H1 (cell line): ENCODE measurements around the gene VSIR. TPM values are rescaled to one million over a fixed set of nuclear protein-coding genes. Genes with fewer than 3 reads are reported as not detected.

Experiments used
- CTCF ChIA-PET: fragments of 300-600 bp; sonication (Branson Sonifier 250); formaldehyde crosslinking; loops from one replicate; lab custom pipeline; 2021; ENCODE audit not compliant: partially characterized antibody; lab: Charles Lee
- POLR2A ChIA-PET: fragments of 300-600 bp; sonication (Branson Sonifier 250); formaldehyde crosslinking; loops from one replicate; lab custom pipeline; 2021; ENCODE audit warnings: inconsistent platforms; ENCODE audit not compliant: partially characterized antibody; lab: Charles Lee
- DNase-seq, 2 experiments: peaks; one replicate each; pipeline versions ENCODE4 v3.0.0 to v3.0.0-alpha.2; 2010 to 2022; ENCODE audit warnings: low spot score in 2 of 2, low read depth in 1 of 2, mixed read lengths in 1 of 2
- FAIRE-seq: peaks from 2 replicates; lab custom pipeline; 2011; peaks lifted over from hg19 to GRCh38; lab: Jason Lieb, UNC
- H2AFZ ChIP-seq: 2 replicates; pipeline ENCODE4 v1.8.1; 2012; ENCODE audit warnings: low read length, inconsistent platforms
- H2AK5ac ChIP-seq: 2 replicates; pipeline ENCODE4 v1.6.1; 2013; ENCODE audit warnings: low read depth, low read length
- H2BK120ac ChIP-seq: replicated peaks from 2 replicates; pipeline ENCODE3; 2013; ENCODE audit warnings: low read depth, low read length, inconsistent platforms
- H2BK12ac ChIP-seq: 2 replicates; pipeline ENCODE4 v1.6.1; 2013; ENCODE audit warnings: low read depth, low read length
- H2BK15ac ChIP-seq: 2 replicates; pipeline ENCODE4 v1.6.1; 2013; ENCODE audit warnings: low read length
- H2BK20ac ChIP-seq: 2 replicates; pipeline ENCODE4 v1.6.1; 2013; ENCODE audit warnings: low read length
- H2BK5ac ChIP-seq: 2 replicates; pipeline ENCODE4 v1.6.1; 2013; ENCODE audit warnings: low read depth, low read length
- H3K14ac ChIP-seq: 2 replicates; pipeline ENCODE4 v1.6.1; 2013; ENCODE audit warnings: inconsistent platforms; ENCODE audit not compliant: insufficient read length
- H3K18ac ChIP-seq: 2 replicates; pipeline ENCODE4 v1.6.1; 2013; ENCODE audit warnings: low read length; ENCODE audit errors: extremely low read depth
- H3K23ac ChIP-seq: 2 replicates; pipeline ENCODE4 v1.6.1; 2013; ENCODE audit warnings: inconsistent platforms; ENCODE audit not compliant: insufficient read length
- H3K23me2 ChIP-seq: 2 replicates; pipeline ENCODE4 v1.6.1; 2013; ENCODE audit warnings: low read depth, low read length
- H3K27ac ChIP-seq: 2 replicates; pipeline ENCODE4 v1.6.1; 2011; ENCODE audit warnings: low read depth, low read length, inconsistent platforms
- H3K27me3 ChIP-seq, 4 experiments: replicated peaks in 1 of 4; 1 replicate in 1 of 4; 2 replicates in 3 of 4; pipeline versions ENCODE4 v1.6.1 to v1.8.1; 2011 to 2013; ENCODE audit warnings: low read length in 3 of 4, mild to moderate bottlenecking in 3 of 4, inconsistent platforms in 2 of 4, mixed read lengths in 2 of 4, moderate library complexity in 1 of 4; ENCODE audit not compliant: control insufficient read depth in 3 of 4, insufficient read depth in 3 of 4; ENCODE audit errors: extremely low read depth in 1 of 4
- H3K36me3 ChIP-seq, 4 experiments: 2 replicates each; pipeline versions ENCODE4 v1.6.1 to v1.8.1; 2011 to 2013; ENCODE audit warnings: mild to moderate bottlenecking in 4 of 4, low read length in 3 of 4, moderate library complexity in 2 of 4, control low read depth in 1 of 4, inconsistent platforms in 1 of 4; ENCODE audit not compliant: insufficient read depth in 4 of 4, control insufficient read depth in 2 of 4
- H3K4ac ChIP-seq: replicated peaks from 2 replicates; pipeline ENCODE3; 2013; ENCODE audit warnings: low read length, low read depth, mixed read lengths, inconsistent platforms; ENCODE audit not compliant: insufficient read length
- H3K4me1 ChIP-seq, 4 experiments: replicated peaks in 1 of 4; 1 replicate in 1 of 4; 2 replicates in 3 of 4; pipeline versions ENCODE4 v1.6.1 to v1.8.1; 2011 to 2013; ENCODE audit warnings: low read length in 3 of 4, inconsistent platforms in 2 of 4, mixed read lengths in 1 of 4; ENCODE audit not compliant: insufficient read depth in 4 of 4, control insufficient read depth in 3 of 4
- H3K4me2 ChIP-seq, 2 experiments: 2 replicates each; pipeline versions ENCODE4 v1.6.1 to v1.8.1; 2011 to 2013; ENCODE audit warnings: low read depth in 2 of 2, low read length in 2 of 2, control low read depth in 1 of 2, inconsistent platforms in 1 of 2, mild to moderate bottlenecking in 1 of 2; ENCODE audit not compliant: insufficient read depth in 1 of 2
- H3K4me3 ChIP-seq, 4 experiments: fragments of 200-600, 300-600 bp in 1 of 4; sonication (generic), shearing (Covaris generic), sonication (Bioruptor Twin) in 1 of 4; 2 replicates each; pipeline versions ENCODE4 v1.5.1 to v1.8.1; 2011 to 2016; ENCODE audit warnings: low read length in 4 of 4, low read depth in 3 of 4, control low read depth in 2 of 4, inconsistent platforms in 2 of 4, mild to moderate bottlenecking in 2 of 4, mixed read lengths in 1 of 4, moderate library complexity in 1 of 4; ENCODE audit not compliant: insufficient read depth in 2 of 4; ENCODE audit errors: extremely low read depth in 1 of 4
- H3K56ac ChIP-seq: replicated peaks from 2 replicates; pipeline ENCODE3; 2013; ENCODE audit warnings: low read depth, mild to moderate bottlenecking, mixed read lengths, low read length, inconsistent platforms; ENCODE audit not compliant: insufficient read length
- H3K79me1 ChIP-seq: 2 replicates; pipeline ENCODE4 v1.6.1; 2013; ENCODE audit warnings: low read depth, low read length, control low read depth
- H3K79me2 ChIP-seq, 2 experiments: 2 replicates each; pipeline versions ENCODE4 v1.6.1 to v1.8.1; 2012 to 2013; ENCODE audit warnings: low read length in 2 of 2, mild to moderate bottlenecking in 2 of 2, inconsistent platforms in 1 of 2; ENCODE audit not compliant: insufficient read depth in 2 of 2, control insufficient read depth in 1 of 2
- H3K9ac ChIP-seq, 4 experiments: replicated peaks in 1 of 4; 1 replicate in 1 of 4; 2 replicates in 3 of 4; pipeline versions ENCODE4 v1.6.1 to v1.8.1; 2011 to 2013; ENCODE audit warnings: low read depth in 3 of 4, low read length in 3 of 4, control low read depth in 2 of 4, mild to moderate bottlenecking in 2 of 4, moderate library complexity in 2 of 4, inconsistent platforms in 1 of 4; ENCODE audit errors: extremely low read depth in 1 of 4
- H3K9me3 ChIP-seq, 2 experiments: 2 replicates each; pipeline versions ENCODE4 v1.6.1 to v1.8.1; 2012 to 2013; ENCODE audit warnings: mild to moderate bottlenecking in 2 of 2, moderate library complexity in 2 of 2, control low read depth in 1 of 2, inconsistent platforms in 1 of 2, low read depth in 1 of 2, low read length in 1 of 2, mixed read lengths in 1 of 2; ENCODE audit not compliant: insufficient read depth in 2 of 2
- H4K20me1 ChIP-seq, 2 experiments: replicated peaks in 1 of 2; 2 replicates each; pipeline versions ENCODE3 to v1.8.1; 2011 to 2013; ENCODE audit warnings: inconsistent platforms in 2 of 2, low read length in 2 of 2, mild to moderate bottlenecking in 1 of 2; ENCODE audit not compliant: insufficient read depth in 2 of 2, control insufficient read depth in 1 of 2
- H4K5ac ChIP-seq: 2 replicates; pipeline ENCODE4 v1.6.1; 2013; ENCODE audit warnings: low read length, low read depth, mixed read lengths, inconsistent platforms; ENCODE audit not compliant: insufficient read length
- H4K8ac ChIP-seq: 2 replicates; pipeline ENCODE4 v1.8.0; 2013; ENCODE audit warnings: mild to moderate bottlenecking, moderate library complexity, low read length, inconsistent platforms; ENCODE audit not compliant: insufficient read depth; ENCODE audit errors: extremely low read depth
- H4K91ac ChIP-seq: replicated peaks from 2 replicates; pipeline ENCODE3; 2013; ENCODE audit warnings: low read length, mixed read lengths, inconsistent platforms; ENCODE audit not compliant: insufficient read length
- ASH2L ChIP-seq: fragments of 200-600, 300-600 bp; sonication (generic); IDR thresholded peaks from one replicate; pipeline ENCODE4 v1.7.1; 2017; ENCODE audit warnings: low read length
- JUND ChIP-seq: IDR thresholded peaks from 2 replicates; pipeline ENCODE4 v1.6.1; 2011; ENCODE audit warnings: mild to moderate bottlenecking, improper control_type of control experiment, low read length
- WGBS, 2 experiments: shearing (Covaris generic) in 1 of 2; methylation state at CpG; one replicate each; pipeline versions ENCODE4 v1.1.6 to v1.1.7; 2013 to 2015; ENCODE audit warnings: low lambda C conversion rate in 2 of 2, mixed read lengths in 2 of 2, inconsistent platforms in 1 of 2, low coverage in 1 of 2, missing lambda C conversion rate in 1 of 2; ENCODE audit not compliant: insufficient replicate concordance in 2 of 2, insufficient coverage in 1 of 2, insufficient read length in 1 of 2; ENCODE audit errors: extremely low coverage in 1 of 2, missing lambda C conversion rate in 1 of 2; 5-methylcytosine and 5-hydroxymethylcytosine counted together
- polyA plus RNA-seq, 7 experiments: library from polyadenylated mRNA; depleted of rRNA in 3 of 7; stranded (reverse) in 5 of 7; unstranded in 2 of 7; fragments of >200 nt in 5 of 7; fragments of 200-250 nt in 2 of 7; gene quantifications; 1 replicate in 5 of 7; 2 replicates in 1 of 7; 4 replicates in 1 of 7; pipeline versions ENCODE4 v1.2.1 to v1.2.3, GENCODE V29; 2011 to 2013; ENCODE audit warnings: missing spikeins in 2 of 7, mixed read lengths in 2 of 7
- total RNA-seq: library from RNA; stranded (reverse); fragmentation: NEBNext Ultra II Directional; extraction: Animal tissue kit (Norgen Biotek cat#: 25700); gene quantifications from 2 replicates; pipeline ENCODE4 v1.2.1, GENCODE V29; 2021

VSIR gene
- total and polyA plus RNA-seq, 2 of the 8 experiments (the other 6 are each of a cell fraction or from before 2014, with no cell fraction given): 0.33 TPM; not detected in 1

DNA sequence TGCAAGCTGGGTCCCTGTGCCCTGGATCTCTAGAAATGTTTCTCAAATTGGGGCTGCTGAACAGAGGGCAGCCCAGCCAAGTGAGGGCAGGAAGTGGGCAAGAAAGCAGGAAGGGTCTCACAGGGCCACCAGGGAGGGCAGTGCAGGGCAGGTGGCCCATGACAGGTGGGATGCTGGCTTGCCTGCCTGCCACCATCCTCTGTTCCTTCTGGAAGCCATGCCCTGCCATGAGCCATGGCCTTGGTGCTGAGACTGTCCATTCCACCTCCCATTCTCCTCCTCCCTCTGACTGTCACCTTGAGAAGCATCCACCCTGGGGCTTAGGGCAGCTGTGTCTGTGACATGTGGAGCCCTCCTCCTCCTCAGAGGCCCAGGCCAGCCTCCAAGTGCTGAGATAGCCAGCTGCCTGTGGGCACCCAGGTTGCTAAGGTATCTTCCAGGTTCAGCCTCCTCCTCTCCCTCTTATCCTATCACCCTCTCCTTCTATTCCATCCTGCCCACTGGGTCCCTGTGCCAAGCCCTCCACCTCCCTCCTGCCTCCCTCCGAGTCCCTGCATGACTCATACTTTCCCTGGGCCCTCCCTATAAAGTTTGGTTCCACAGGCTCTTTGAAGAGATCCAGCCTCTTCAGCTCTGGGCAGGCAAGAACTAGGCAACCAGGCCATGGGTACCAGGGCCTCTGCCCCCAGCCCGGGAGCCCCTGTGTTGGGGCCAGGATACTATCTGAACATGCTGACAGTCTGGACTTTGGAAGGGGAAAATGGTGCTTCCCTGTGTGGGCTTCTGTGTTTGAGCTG, 1.3 kb downstream of the VSIR start:
- POLR2A ChIA-PET: interaction anchor here (0.9 kb wide), 1 partner anchor 480 kb away, joined by 3 read pairs; no protein-coding TSS in a partner anchor
- H3K4me1 ChIP-seq: peaks cover 0 to 7% (median under 1%) of the 10 kb centered on the region in 4 experiments; a peak in 3 of 7 replicates
- WGBS, 2 experiments: 74% methylated on average over 2 of the region's 2 CpGs; no CpG with 5 or more reads in 1 of the 2 experiments

More for the DNA sequence above, 1.3 kb downstream of the VSIR start:
- Histone ChIP-seq H3K79me1 (no peaks in the 10 kb centered on the region), H4K20me1 (peaks cover 0 to 2% of the 10 kb centered on the region in 2 experiments), H3K27ac (no peak overlapping the region), H3K23ac (no peak overlapping the region), H2BK15ac (no peak overlapping the region), H3K36me3 (no peaks in the 10 kb centered on the region), H2BK120ac (no peak overlapping the region), H4K91ac (no peak overlapping the region), H3K9me3 (no peaks in the 10 kb centered on the region), H2AFZ (no peak overlapping the region), H3K9ac (no peak overlapping the region), H2BK5ac (no peak overlapping the region), H3K79me2 (no peaks in the 10 kb centered on the region), H3K23me2 (no peaks in the 10 kb centered on the region; the same call in 1 of the 2 replicates), H2AK5ac (no peak overlapping the region), H2BK20ac (no peak overlapping the region), H3K4me3 (no peak overlapping the region), H3K56ac (no peak overlapping the region), H3K27me3 (peaks cover 3 to 23% (median 16%) of the 10 kb centered on the region in 4 experiments; a peak in 6 of 7 replicates), H2BK12ac (no peak overlapping the region), H3K4ac (no peak overlapping the region), H4K5ac (no peak overlapping the region), H3K4me2 (no peak overlapping the region; a peak in 1 of 4 replicates), H3K14ac (no peak overlapping the region), H3K18ac (no peak overlapping the region), H4K8ac (no peak overlapping the region)
- DNase-seq (no peak), FAIRE-seq (no peak)
- TF ChIP-seq JUND (0 out of 2 replicates have a peak, but pooled peaks have one; percentile 28), ASH2L (no peak)
- CTCF ChIA-PET: interaction anchor here (0.7 to 7.1 kb wide), 23 partner anchors 7 to 388 kb away, joined by 3 to 44 read pairs (median 6); no protein-coding TSS in a partner anchor
